NT2/D1 (cell line): ENCODE measurements around the gene PHLDA1.

Source experiments
- DNase-seq: peaks from one replicate; pipeline ENCODE4 v3.0.0-alpha.2; 2011; ENCODE audit warnings: low read depth, low spot score
- H3K27me3 ChIP-seq: 2 replicates; pipeline ENCODE4 v1.6.0; 2011; ENCODE audit warnings: mild to moderate bottlenecking; ENCODE audit not compliant: insufficient read length, insufficient read depth
- H3K36me3 ChIP-seq: 2 replicates; pipeline ENCODE4 v1.6.1; 2011; ENCODE audit warnings: mild to moderate bottlenecking, low read length, mixed read lengths; ENCODE audit not compliant: insufficient read depth, insufficient read length
- H3K4me1 ChIP-seq: 2 replicates; pipeline ENCODE4 v1.5.1; 2011; ENCODE audit not compliant: insufficient read depth, insufficient read length
- H3K4me3 ChIP-seq: 2 replicates; pipeline ENCODE4 v1.5.1; 2011; ENCODE audit warnings: low read depth; ENCODE audit not compliant: insufficient read length
- H3K9ac ChIP-seq: 2 replicates; pipeline ENCODE4 v1.6.0; 2011; ENCODE audit warnings: low read depth; ENCODE audit not compliant: insufficient read length
- H3K9me3 ChIP-seq: 2 replicates; pipeline ENCODE4 v1.5.1; 2011; ENCODE audit warnings: mild to moderate bottlenecking, low read length; ENCODE audit not compliant: insufficient read depth
- SUZ12 ChIP-seq: IDR thresholded peaks from 2 replicates; pipeline ENCODE4 v1.6.1; 2011; ENCODE audit not compliant: insufficient read length, insufficient read depth; ENCODE audit errors: extremely low read depth
- YY1 ChIP-seq: IDR thresholded peaks from 2 replicates; pipeline ENCODE4 v1.6.1; 2011; ENCODE audit not compliant: insufficient read length, insufficient read depth
- ZNF274 ChIP-seq: IDR thresholded peaks from 2 replicates; pipeline ENCODE4 v1.6.1; 2011; ENCODE audit warnings: mild to moderate bottlenecking, low read depth, low read length

PHLDA1 gene

GRCh38 chr12:76030341-76031080 is 1.1 kb downstream of the PHLDA1 start:
- Histone ChIP-seq H3K36me3 (peaks cover 36% of the 10 kb centered on the region), H3K9ac (peak overlapping the region; percentile 99), H3K9me3 (no peaks in the 10 kb centered on the region), H3K4me3 (peak overlapping the region; percentile 98), H3K4me1 (no peaks in the 10 kb centered on the region), H3K27me3 (peaks cover 8% of the 10 kb centered on the region)
- DNase-seq, result no peak
- TF ChIP-seq SUZ12 (no peak), YY1 (no peak), ZNF274 (no peak)

DNA sequence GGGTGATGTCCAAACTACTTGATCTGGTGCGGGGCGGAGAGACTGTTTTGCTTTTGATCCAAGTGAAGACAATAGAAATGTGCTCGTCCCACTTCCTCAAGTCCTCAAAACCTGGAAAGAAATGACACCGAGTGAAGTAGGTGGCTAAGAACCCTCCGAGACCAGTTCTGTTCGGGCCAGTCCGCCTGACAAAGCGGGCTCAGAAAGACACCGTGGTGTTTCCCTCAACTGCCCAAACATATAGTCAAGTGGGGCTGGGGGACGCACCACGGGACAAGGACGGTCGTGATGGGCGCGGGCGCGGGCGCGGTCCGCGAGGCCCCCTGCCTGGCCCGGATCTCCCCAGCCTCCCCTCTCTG is 1.6 kb downstream of the PHLDA1 start:
- no peaks in the 10 kb centered on the region for H3K4me1 ChIP-seq
- no peak for TF ChIP-seq ZNF274
- TF ChIP-seq SUZ12, result no peak
- no peak for TF ChIP-seq YY1
- no peak for DNase-seq
- H3K9ac ChIP-seq, result peak overlapping the region; percentile 99
- no peaks in the 10 kb centered on the region for H3K9me3 ChIP-seq
- H3K36me3 ChIP-seq, result peaks cover 36% of the 10 kb centered on the region
- peaks cover 8% of the 10 kb centered on the region for H3K27me3 ChIP-seq
- peak overlapping the region; percentile 98 for H3K4me3 ChIP-seq

DNA sequence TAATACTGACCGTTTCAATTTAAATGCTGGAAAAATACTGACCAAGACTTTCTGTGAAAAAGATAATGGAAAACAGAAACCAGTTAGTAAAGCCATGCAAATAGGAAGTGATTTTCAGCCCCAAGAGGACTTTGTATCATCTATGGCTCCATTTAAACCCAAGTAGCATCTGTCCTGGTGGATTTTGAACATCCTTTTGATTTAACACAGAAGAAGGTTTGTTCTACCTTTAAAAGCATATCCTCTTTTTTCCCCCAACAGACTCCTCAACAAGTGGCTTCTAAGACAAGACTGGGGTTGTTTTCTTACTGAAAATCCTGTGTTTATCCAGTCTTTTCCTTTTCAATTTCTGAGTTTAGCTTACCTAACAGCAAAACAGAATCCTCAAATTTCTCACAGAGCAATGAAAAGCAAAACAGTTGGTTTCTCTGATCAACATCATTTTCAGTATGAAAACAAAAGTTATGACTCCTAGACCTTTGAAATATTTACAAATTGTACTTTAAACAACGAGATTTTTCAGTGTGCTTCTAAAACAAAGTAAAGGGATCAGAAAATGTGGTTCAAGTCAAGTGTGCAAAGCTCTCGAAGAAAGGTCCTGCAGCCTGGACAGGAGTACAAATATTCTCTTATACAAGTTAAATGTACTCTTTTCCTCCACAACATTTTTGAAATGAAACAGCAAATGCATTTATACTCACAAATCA is 2.9 kb downstream of the PHLDA1 start:
- Histone ChIP-seq H3K9ac (peak overlapping the region; percentile 69), H3K27me3 (peaks cover 8% of the 10 kb centered on the region), H3K9me3 (no peaks in the 10 kb centered on the region), H3K36me3 (peaks cover 36% of the 10 kb centered on the region), H3K4me1 (no peaks in the 10 kb centered on the region), H3K4me3 (peak overlapping the region; percentile 98)
- TF ChIP-seq SUZ12 (no peak), YY1 (no peak), ZNF274 (no peak)
- no peak for DNase-seq

GRCh38 chr12:76026643-76027063 is 4.9 kb downstream of the PHLDA1 start:
- no peak overlapping the region for H3K9ac ChIP-seq
- DNase-seq, result no peak

DNA sequence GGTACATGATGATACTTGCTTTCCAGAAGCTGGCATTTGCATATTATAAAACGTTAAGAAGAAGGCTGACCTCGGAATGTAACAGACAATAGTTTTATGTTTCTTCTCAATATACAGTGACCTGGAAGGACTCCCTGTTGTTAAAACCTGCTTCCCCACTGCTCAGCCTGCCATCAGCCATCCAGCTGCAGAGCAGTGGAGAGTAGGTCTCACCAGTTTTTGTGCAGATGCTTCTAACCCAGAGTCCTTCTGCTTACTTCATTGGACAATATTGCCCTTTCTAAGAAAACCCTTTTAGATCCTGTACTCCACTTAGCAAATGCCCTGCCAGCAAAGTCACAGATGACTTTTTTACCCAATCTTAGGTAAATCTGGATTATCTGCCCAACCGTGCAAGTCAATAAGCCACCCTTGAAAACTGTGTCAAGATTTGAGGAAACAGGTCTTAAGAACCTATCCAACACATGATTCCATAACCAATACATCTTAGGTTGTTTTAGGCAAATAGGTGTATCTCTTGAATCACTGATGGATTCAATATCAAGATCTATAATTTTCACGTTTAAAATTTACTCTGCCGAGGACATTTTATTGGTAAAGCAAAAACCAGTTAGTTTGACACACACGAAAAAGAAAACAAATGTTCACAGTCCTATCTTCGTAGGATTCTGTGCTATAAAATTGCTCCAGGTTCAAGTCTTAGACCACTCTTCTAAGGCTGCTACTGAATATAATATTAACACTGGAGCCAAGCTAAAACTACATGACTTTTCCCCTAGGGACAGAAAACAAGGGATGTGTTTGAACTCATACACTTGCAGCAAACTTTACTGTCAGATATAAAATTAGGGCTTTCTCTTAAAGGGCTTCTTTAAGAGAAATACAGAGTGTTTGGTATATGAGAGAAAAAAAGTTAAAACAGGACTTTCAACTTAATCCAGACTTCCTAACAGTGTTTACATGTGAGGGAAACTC is 5.7 kb downstream of the PHLDA1 start:
- no peak for TF ChIP-seq SUZ12
- TF ChIP-seq YY1, result no peak
- TF ChIP-seq ZNF274, result no peak
- Histone ChIP-seq H3K4me3 (no peak overlapping the region), H3K4me1 (no peaks in the 10 kb centered on the region), H3K9ac (no peak overlapping the region), H3K36me3 (peaks cover 36% of the 10 kb centered on the region), H3K27me3 (peaks cover 8% of the 10 kb centered on the region), H3K9me3 (no peaks in the 10 kb centered on the region)
- no peak for DNase-seq

More at GRCh38 chr12:76026643-76027063, 4.9 kb downstream of the PHLDA1 start:
- TF ChIP-seq SUZ12 (no peak), ZNF274 (no peak), YY1 (no peak)
- H3K36me3 ChIP-seq, result peaks cover 36% of the 10 kb centered on the region
- no peaks in the 10 kb centered on the region for H3K9me3 ChIP-seq
- H3K27me3 ChIP-seq, result peaks cover 8% of the 10 kb centered on the region
- no peaks in the 10 kb centered on the region for H3K4me1 ChIP-seq
- H3K4me3 ChIP-seq, result no peak overlapping the region

GRCh38 chr12:76024942-76025600 is 6.5 kb downstream of the PHLDA1 start:
- no peaks in the 10 kb centered on the region for H3K9me3 ChIP-seq
- H3K27me3 ChIP-seq, result peaks cover 2% of the 10 kb centered on the region
- H3K4me3 ChIP-seq, result no peak overlapping the region
- H3K36me3 ChIP-seq, result peaks cover 34% of the 10 kb centered on the region
- no peak overlapping the region for H3K9ac ChIP-seq
- TF ChIP-seq YY1, result no peak
- TF ChIP-seq ZNF274, result no peak
- TF ChIP-seq SUZ12, result no peak
- no peaks in the 10 kb centered on the region for H3K4me1 ChIP-seq
- no peak for DNase-seq
